Measurements from ENCODE around the gene SGMS1. TPM values are rescaled to one million over a fixed set of nuclear protein-coding genes. Genes with fewer than 3 reads are reported as not detected.

The SGMS1 gene
- total RNA-seq, 1 donor, result 68.0 TPM

GRCh38 chr10:50315424-50315823, 308.3 kb downstream of the SGMS1 start:
- peaks cover 19% of the 10 kb centered on the region for H3K79me2 ChIP-seq (ENCODE audit: insufficient read depth, low read length)
- H2AFZ ChIP-seq (ENCODE audit: low read length), result no peak overlapping the region
- H3K36me3 ChIP-seq (ENCODE audit: insufficient read depth, low read length), result peaks cover 5% of the 10 kb centered on the region
- H3K9me3 ChIP-seq (ENCODE audit: low read depth, low read length), result no peaks in the 10 kb centered on the region
- no peaks in the 10 kb centered on the region for H4K20me1 ChIP-seq (ENCODE audit: insufficient read depth, low read length)
- H3K27ac ChIP-seq (ENCODE audit: low read depth, low read length), result no peak overlapping the region
- no peak overlapping the region for H3K4me3 ChIP-seq (ENCODE audit: insufficient read depth, low read length)
- DNase-seq (ENCODE audit: insufficient read length, low spot score, missing footprints), result no peak
- H3K27me3 ChIP-seq (ENCODE audit: insufficient read depth, low read length), result no peaks in the 10 kb centered on the region
- no peak overlapping the region for H3K4me2 ChIP-seq (ENCODE audit: insufficient read depth, low read length)
- TF ChIP-seq, protein P1, sequence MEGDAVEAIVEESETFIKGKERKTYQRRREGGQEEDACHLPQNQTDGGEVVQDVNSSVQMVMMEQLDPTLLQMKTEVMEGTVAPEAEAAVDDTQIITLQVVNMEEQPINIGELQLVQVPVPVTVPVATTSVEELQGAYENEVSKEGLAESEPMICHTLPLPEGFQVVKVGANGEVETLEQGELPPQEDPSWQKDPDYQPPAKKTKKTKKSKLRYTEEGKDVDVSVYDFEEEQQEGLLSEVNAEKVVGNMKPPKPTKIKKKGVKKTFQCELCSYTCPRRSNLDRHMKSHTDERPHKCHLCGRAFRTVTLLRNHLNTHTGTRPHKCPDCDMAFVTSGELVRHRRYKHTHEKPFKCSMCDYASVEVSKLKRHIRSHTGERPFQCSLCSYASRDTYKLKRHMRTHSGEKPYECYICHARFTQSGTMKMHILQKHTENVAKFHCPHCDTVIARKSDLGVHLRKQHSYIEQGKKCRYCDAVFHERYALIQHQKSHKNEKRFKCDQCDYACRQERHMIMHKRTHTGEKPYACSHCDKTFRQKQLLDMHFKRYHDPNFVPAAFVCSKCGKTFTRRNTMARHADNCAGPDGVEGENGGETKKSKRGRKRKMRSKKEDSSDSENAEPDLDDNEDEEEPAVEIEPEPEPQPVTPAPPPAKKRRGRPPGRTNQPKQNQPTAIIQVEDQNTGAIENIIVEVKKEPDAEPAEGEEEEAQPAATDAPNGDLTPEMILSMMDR (IDR thresholded peaks at IDR 0.05; ENCODE audit: extremely low read depth, low read depth, low read length), result no peak
- peaks cover 10% of the 10 kb centered on the region for H3K4me1 ChIP-seq (ENCODE audit: insufficient read depth, low read length)

- Histone ChIP-seq H3K36me3 (ENCODE audit: insufficient read depth, low read length) (peaks cover 5% of the 10 kb centered on the region), H3K27ac (ENCODE audit: low read depth, low read length) (no peak overlapping the region), H3K27me3 (ENCODE audit: insufficient read depth, low read length) (no peaks in the 10 kb centered on the region), H3K9me3 (ENCODE audit: low read depth, low read length) (no peaks in the 10 kb centered on the region), H2AFZ (ENCODE audit: low read length) (no peak overlapping the region), H3K4me2 (ENCODE audit: insufficient read depth, low read length) (no peak overlapping the region), H3K4me1 (ENCODE audit: insufficient read depth, low read length) (peaks cover 10% of the 10 kb centered on the region), H3K79me2 (ENCODE audit: insufficient read depth, low read length) (peaks cover 19% of the 10 kb centered on the region), H3K4me3 (ENCODE audit: insufficient read depth, low read length) (no peak overlapping the region), H4K20me1 (ENCODE audit: insufficient read depth, low read length) (no peaks in the 10 kb centered on the region)
- TF ChIP-seq, protein P1 (IDR thresholded peaks at IDR 0.05; ENCODE audit: extremely low read depth, low read depth, low read length), result no peak
- no peak for DNase-seq (ENCODE audit: insufficient read length, low spot score, missing footprints)
These were observed 309.3 kb downstream of the SGMS1 start for GRCh38 chr10:50314169-50315071.

GRCh38 chr10:50312464-50313437, 311.0 kb downstream of the SGMS1 start:
- no peaks in the 10 kb centered on the region for H3K27me3 ChIP-seq (ENCODE audit: insufficient read depth, low read length)
- peaks cover 19% of the 10 kb centered on the region for H3K79me2 ChIP-seq (ENCODE audit: insufficient read depth, low read length)
- no peak overlapping the region for H2AFZ ChIP-seq (ENCODE audit: low read length)
- H4K20me1 ChIP-seq (ENCODE audit: insufficient read depth, low read length), result no peaks in the 10 kb centered on the region
- H3K9me3 ChIP-seq (ENCODE audit: low read depth, low read length), result no peaks in the 10 kb centered on the region
- H3K4me3 ChIP-seq (ENCODE audit: insufficient read depth, low read length), result no peak overlapping the region
- H3K27ac ChIP-seq (ENCODE audit: low read depth, low read length), result peak overlapping the region; percentile 21
- TF ChIP-seq, protein P1 (IDR thresholded peaks at IDR 0.05; ENCODE audit: extremely low read depth, low read depth, low read length), result no peak
- peaks cover 10% of the 10 kb centered on the region for H3K4me1 ChIP-seq (ENCODE audit: insufficient read depth, low read length)
- peaks cover 11% of the 10 kb centered on the region for H3K36me3 ChIP-seq (ENCODE audit: insufficient read depth, low read length)
- peak; percentile 83 for DNase-seq (ENCODE audit: insufficient read length, low spot score, missing footprints)
- peak overlapping the region; percentile 15 for H3K4me2 ChIP-seq (ENCODE audit: insufficient read depth, low read length)
